GM19238 (cell line): ENCODE results near the gene KLK12.
"Not testable (repeated sequence)": the region's sequence is repeated elsewhere in the genome, so short reads cannot be mapped to it uniquely, and the experiment has no call there.

ENCODE experiments used
- DNase-seq: peaks from one replicate; pipeline ENCODE4 v3.0.0; 2011; ENCODE audit warnings: low spot score; ENCODE audit not compliant: insufficient read length

KLK12 gene

GRCh38 chr19:51016798-51017683 is 17.8 kb downstream of the KLK12 start:
- DNase-seq = no peak

- no peak for DNase-seq
Observed at GRCh38 chr19:51015691-51016267, 19.0 kb downstream of the KLK12 start.

GRCh38 chr19:51014242-51014641 is 20.6 kb downstream of the KLK12 start:
- no peak for DNase-seq

- no peak for DNase-seq
Observed at GRCh38 chr19:51012661-51013190, 22.1 kb downstream of the KLK12 start.

GRCh38 chr19:51010066-51010795 is 24.6 kb downstream of the KLK12 start:
- no peak for DNase-seq

GRCh38 chr19:51009061-51009891 is 25.5 kb downstream of the KLK12 start:
- no peak for DNase-seq

GRCh38 chr19:51007488-51007887 is 27.3 kb downstream of the KLK12 start:
- DNase-seq = no peak

GRCh38 chr19:51006406-51006805 is 28.4 kb downstream of the KLK12 start:
- no peak for DNase-seq

- no peak for DNase-seq
Observed at GRCh38 chr19:51005248-51005647, 29.6 kb downstream of the KLK12 start.

- DNase-seq = no peak
Observed at GRCh38 chr19:51003316-51003715, 31.5 kb downstream of the KLK12 start.

GRCh38 chr19:51002542-51003311 is 32.1 kb downstream of the KLK12 start:
- DNase-seq = no peak

GRCh38 chr19:51002089-51002532 is 32.7 kb downstream of the KLK12 start:
- no peak for DNase-seq

- no peak for DNase-seq
Observed at GRCh38 chr19:51001515-51001914, 33.3 kb downstream of the KLK12 start, which contains the start of gene KLK8. Gene KLK8 (minus strand): TSS chr19:51001604. CDS start chr19:51001167, 437 bp downstream.

GRCh38 chr19:51000981-51001380 is 33.8 kb downstream of the KLK12 start:
- no peak for DNase-seq

- DNase-seq = no peak
Observed at GRCh38 chr19:51000426-51000825, 34.4 kb downstream of the KLK12 start.

GRCh38 chr19:50998686-50999085 is 36.1 kb downstream of the KLK12 start:
- no peak for DNase-seq

- no peak for DNase-seq
Observed at GRCh38 chr19:50998061-50998460, 36.7 kb downstream of the KLK12 start.

GRCh38 chr19:50994129-50994528 is 40.7 kb downstream of the KLK12 start:
- DNase-seq = no peak

- no peak for DNase-seq
Observed at GRCh38 chr19:50992666-50993035, 42.2 kb downstream of the KLK12 start.

- not testable (repeated sequence) for DNase-seq
Observed at GRCh38 chr19:50984416-50984815, 50.4 kb downstream of the KLK12 start.
